ENCODE measurements around the gene PXYLP1. TPM values are rescaled to one million over a fixed set of nuclear protein-coding genes. Genes with fewer than 3 reads are reported as not detected.

The PXYLP1 gene
- total RNA-seq, 2 donors from 2014 or later = 9.7 to 17.5 TPM

- ATAC-seq (no peak), DNase-seq (ENCODE audit: low spot score in 2 of 2) (no peak)
- Mint-ChIP-seq H3K9me3 (no peaks in the 10 kb centered on the region), H3K36me3 (no peaks in the 10 kb centered on the region), H3K27ac (no peak overlapping the region)
Observed at GRCh38 chr3:141333836-141334626, 102.4 kb downstream of the PXYLP1 start.

GRCh38 chr3:141334627-141335250 is 103.1 kb downstream of the PXYLP1 start:
- no peak for DNase-seq (ENCODE audit: low spot score in 2 of 2)
- no peak overlapping the region for H3K27ac Mint-ChIP-seq
- no peak for ATAC-seq
- peaks cover 0 to 5% of the 10 kb centered on the region in 2 donors for H3K9me3 Mint-ChIP-seq
- H3K36me3 Mint-ChIP-seq = no peaks in the 10 kb centered on the region

GRCh38 chr3:141335531-141336061 is 104.0 kb downstream of the PXYLP1 start:
- DNase-seq (ENCODE audit: low spot score in 2 of 2) (no peak), ATAC-seq (no peak)
- H3K27ac Mint-ChIP-seq = no peak overlapping the region
- H3K9me3 Mint-ChIP-seq = peaks cover 0 to 5% of the 10 kb centered on the region in 2 donors
- no peaks in the 10 kb centered on the region for H3K36me3 Mint-ChIP-seq

GRCh38 chr3:141336672-141337522 is 105.3 kb downstream of the PXYLP1 start:
- no peak for DNase-seq (ENCODE audit: low spot score in 2 of 2)
- no peak overlapping the region for H3K27ac Mint-ChIP-seq
- H3K9me3 Mint-ChIP-seq = peaks cover 3 to 5% of the 10 kb centered on the region in 2 donors
- ATAC-seq = no peak
- no peaks in the 10 kb centered on the region for H3K36me3 Mint-ChIP-seq

GRCh38 chr3:141337523-141337854 is 105.9 kb downstream of the PXYLP1 start:
- no peak overlapping the region for H3K27ac Mint-ChIP-seq
- no peak for DNase-seq (ENCODE audit: low spot score in 2 of 2)
- ATAC-seq = no peak
- H3K36me3 Mint-ChIP-seq = no peaks in the 10 kb centered on the region
- peaks cover 3 to 5% of the 10 kb centered on the region in 2 donors for H3K9me3 Mint-ChIP-seq

- no peak overlapping the region for H3K27ac Mint-ChIP-seq
- no peaks in the 10 kb centered on the region for H3K36me3 Mint-ChIP-seq
- ATAC-seq (no peak), DNase-seq (ENCODE audit: low spot score in 2 of 2) (no peak)
- peaks cover 3 to 5% of the 10 kb centered on the region in 2 donors for H3K9me3 Mint-ChIP-seq
Observed at GRCh38 chr3:141337991-141338390, 106.4 kb downstream of the PXYLP1 start.

GRCh38 chr3:141338881-141339280 is 107.3 kb downstream of the PXYLP1 start:
- no peaks in the 10 kb centered on the region for H3K36me3 Mint-ChIP-seq
- peaks cover 3 to 5% of the 10 kb centered on the region in 2 donors for H3K9me3 Mint-ChIP-seq
- ATAC-seq (no peak), DNase-seq (ENCODE audit: low spot score in 2 of 2) (no peak)
- H3K27ac Mint-ChIP-seq = no peak overlapping the region

GRCh38 chr3:141341536-141341935 is 109.9 kb downstream of the PXYLP1 start:
- peaks cover 3 to 5% of the 10 kb centered on the region in 2 donors for H3K9me3 Mint-ChIP-seq
- no peak overlapping the region for H3K27ac Mint-ChIP-seq
- no peak for ATAC-seq
- no peaks in the 10 kb centered on the region for H3K36me3 Mint-ChIP-seq
- DNase-seq (ENCODE audit: low spot score in 2 of 2) = no peak

- Mint-ChIP-seq H3K27ac (no peak overlapping the region), H3K36me3 (no peaks in the 10 kb centered on the region)
Observed at GRCh38 chr3:141342386-141342785, 110.8 kb downstream of the PXYLP1 start.

GRCh38 chr3:141343077-141343476 is 111.5 kb downstream of the PXYLP1 start:
- Mint-ChIP-seq H3K27ac (no peak overlapping the region), H3K36me3 (no peaks in the 10 kb centered on the region), H3K9me3 (peaks cover 3 to 5% of the 10 kb centered on the region in 2 donors)
- no peak for DNase-seq (ENCODE audit: low spot score in 2 of 2)
- no peak for ATAC-seq

More at GRCh38 chr3:141342386-141342785, 110.8 kb downstream of the PXYLP1 start:
- no peak for ATAC-seq
- DNase-seq (ENCODE audit: low spot score in 2 of 2) = no peak
- H3K9me3 Mint-ChIP-seq = peaks cover 3 to 5% of the 10 kb centered on the region in 2 donors

GRCh38 chr3:141343865-141344271 is 112.2 kb downstream of the PXYLP1 start:
- ATAC-seq (no peak), DNase-seq (ENCODE audit: low spot score in 2 of 2) (no peak)
- H3K36me3 Mint-ChIP-seq = no peaks in the 10 kb centered on the region
- no peak overlapping the region for H3K27ac Mint-ChIP-seq
- H3K9me3 Mint-ChIP-seq = peaks cover 3 to 5% of the 10 kb centered on the region in 2 donors

Other genes starting within 250 kb of the PXYLP1 start
- gene SPSB4, start 180.5 kb upstream of the PXYLP1 start, total RNA-seq = not detected
- 10 to 100 TPM; 13.4 to 19.9 TPM for gene ZBTB38, start 136.7 kb downstream of the PXYLP1 start, total RNA-seq

All from activated naive CD4-positive, alpha-beta T cell treated with anti-CD3 and anti-CD28 coated beads, Interleukin-2, amount 50 U/mL, for 72 hours (primary cell).